K562 (cell line): ENCODE data around the gene API5. TPM values are rescaled to one million over a fixed set of nuclear protein-coding genes. Genes with fewer than 3 reads are reported as not detected.

Source experiments
- ARID1B ChIP-seq: fragments of 450-650 bp; IDR thresholded peaks from 2 replicates; pipeline ENCODE4 v1.6.1; 2016; ENCODE audit warnings: antibody characterized with exemption, mild to moderate bottlenecking, inconsistent platforms
- ATF4 ChIP-seq: fragments of 450-650 bp; formaldehyde crosslinking; IDR thresholded peaks from 2 replicates; pipeline ENCODE4 v1.4.0; 2022; ENCODE audit warnings: mild to moderate bottlenecking, moderate library complexity
- BRCA1 ChIP-seq, 2 experiments: fragments of 450-650 bp in 1 of 2; sonication (generic) in 1 of 2; formaldehyde crosslinking in 1 of 2; IDR thresholded peaks; 2 replicates each; pipeline versions ENCODE4 v1.5.0 to v1.6.1; 2017 to 2020; ENCODE audit warnings: mild to moderate bottlenecking in 1 of 2, missing genetic modification reagents in 1 of 2
- CGGBP1 ChIP-seq: fragments of 250-450 bp; sonication (Bioruptor Pico); IDR thresholded peaks from 2 replicates; pipeline ENCODE4 v1.9.0; 2021; ENCODE audit warnings: mild to moderate bottlenecking
- CTBP1 ChIP-seq: fragments of 450-650 bp; IDR thresholded peaks from 2 replicates; pipeline ENCODE4 v1.6.1; 2016; ENCODE audit warnings: borderline replicate concordance
- DPF2 ChIP-seq: fragments of 450-650 bp; IDR thresholded peaks from 2 replicates; pipeline ENCODE4 v1.6.1; 2016
- ELF4 ChIP-seq: fragments of 450-650 bp; formaldehyde crosslinking; IDR thresholded peaks from 2 replicates; pipeline ENCODE4 v1.4.0; 2022; ENCODE audit warnings: missing genetic modification characterization
- ESRRB ChIP-seq: fragments of 250-450 bp; sonication (Bioruptor Pico); IDR thresholded peaks from 2 replicates; pipeline ENCODE4 v1.5.0; 2020; ENCODE audit warnings: mild to moderate bottlenecking, moderate library complexity, borderline replicate concordance
- ETV1 ChIP-seq: fragments of 450-650 bp; conservative IDR thresholded peaks from 2 replicates; pipeline ENCODE4 v1.6.1; 2016; ENCODE audit warnings: missing genetic modification characterization, control low read depth, low read depth, missing compliant biosample characterization
- HCFC1 ChIP-seq: IDR thresholded peaks from 2 replicates; pipeline ENCODE4 v1.6.1; 2012; ENCODE audit warnings: low read depth, low read length, improper control_type of control experiment
- HNRNPK ChIP-seq: fragments of 200-400 bp; formaldehyde crosslinking; IDR thresholded peaks from one replicate; pipeline ENCODE4 v1.6.1; 2018; ENCODE audit warnings: mild to moderate bottlenecking, low read depth, low read length; ENCODE audit not compliant: poor library complexity, severe bottlenecking
- KAT8 ChIP-seq: fragments of 450-650 bp; IDR thresholded peaks from 2 replicates; pipeline ENCODE4 v1.6.1; 2016; ENCODE audit warnings: low read depth, mild to moderate bottlenecking
- MYBL2 ChIP-seq, 2 experiments: fragments of 450-650 bp in 1 of 2; sonication (generic) in 1 of 2; formaldehyde crosslinking in 1 of 2; IDR thresholded peaks; 2 replicates each; pipeline versions ENCODE4 v1.6.1 to v1.8.1; 2017 to 2022; ENCODE audit warnings: borderline replicate concordance in 1 of 2, inconsistent platforms in 1 of 2, low read depth in 1 of 2, mild to moderate bottlenecking in 1 of 2, missing genetic modification reagents in 1 of 2, moderate library complexity in 1 of 2
- PML ChIP-seq: IDR thresholded peaks from 2 replicates; pipeline ENCODE4 v1.6.1; 2012; ENCODE audit warnings: low read length, inconsistent platforms
- POLR3A ChIP-seq: IDR thresholded peaks from 2 replicates; pipeline ENCODE4 v1.6.1; 2011; ENCODE audit warnings: borderline replicate concordance, mild to moderate bottlenecking, moderate library complexity; ENCODE audit not compliant: insufficient read length, insufficient read depth; ENCODE audit errors: extremely low read depth
- RB1 ChIP-seq: fragments of 450-650 bp; IDR thresholded peaks from 2 replicates; pipeline ENCODE4 v1.6.1; 2017; ENCODE audit warnings: low read depth, mild to moderate bottlenecking
- SMARCE1 ChIP-seq: fragments of 450-650 bp; IDR thresholded peaks from 2 replicates; pipeline ENCODE4 v1.7.1; 2016; ENCODE audit warnings: mild to moderate bottlenecking
- SUPT5H ChIP-seq: fragments of 450-650 bp; IDR thresholded peaks from 2 replicates; pipeline ENCODE4 v1.6.1; 2016
- TEAD2 ChIP-seq: fragments of 450-650 bp; IDR thresholded peaks from 2 replicates; pipeline ENCODE4 v1.6.1; 2016; ENCODE audit warnings: missing genetic modification characterization, control low read depth, missing compliant biosample characterization
- TSC22D4 ChIP-seq: fragments of 450-650 bp; IDR thresholded peaks from 2 replicates; pipeline ENCODE4 v1.6.1; 2016; ENCODE audit warnings: missing genetic modification characterization, missing biosample characterization, control low read depth
- XRCC3 ChIP-seq: fragments of 450-650 bp; IDR thresholded peaks from 2 replicates; pipeline ENCODE4 v1.6.1; 2017; ENCODE audit warnings: mild to moderate bottlenecking, moderate library complexity
- ZC3H11A ChIP-seq: IDR thresholded peaks from 2 replicates; pipeline ENCODE4 v1.6.1; 2012; ENCODE audit warnings: low read depth, low read length, improper control_type of control experiment
- polyA plus RNA-seq, 8 experiments: library from polyadenylated mRNA; depleted of rRNA in 4 of 8; stranded (reverse) in 5 of 8; unstranded in 3 of 8; fragments of >200 nt; fragmentation: Nextera tagmentation in 2 of 8; fragmentation: Illumina TruSeq in 1 of 8; extraction: Ambion mirVana in 2 of 8; extraction: Trizol in 1 of 8; gene quantifications; 2 replicates each; pipeline versions ENCODE4 v1.2.1 to v1.2.3, GENCODE V29; 2011 to 2014; ENCODE audit warnings: inconsistent platforms in 1 of 8, missing spikeins in 1 of 8
- total RNA-seq, 7 experiments: library from RNA; depleted of rRNA in 6 of 7; stranded (reverse); fragments of >200 nt in 6 of 7; fragmentation: Illumina TruSeq in 2 of 7; extraction: Trizol in 2 of 7; gene quantifications; 2 replicates each; pipeline versions ENCODE4 v1.2.1 to v1.2.3, GENCODE V29; 2011 to 2021; ENCODE audit warnings: low replicate concordance in 1 of 7
- TF ChIP-seq, protein P1 (sequence below): sonication (generic); formaldehyde crosslinking; IDR thresholded peaks from 2 replicates; pipeline ENCODE4 v1.8.0; 2022; ENCODE audit warnings: mild to moderate bottlenecking, missing genetic modification reagents
- TF ChIP-seq, protein P2 (sequence below): fragments of 250-450 bp; sonication (Bioruptor Pico); IDR thresholded peaks from 2 replicates; pipeline ENCODE4 v1.4.0; 2020; ENCODE audit warnings: borderline replicate concordance

Gene API5
- total and polyA plus RNA-seq, 9 of the 15 experiments (the other 6 are each of a cell fraction or from before 2014, with no cell fraction given): 59.8 to 146 (median 123) TPM

DNA sequence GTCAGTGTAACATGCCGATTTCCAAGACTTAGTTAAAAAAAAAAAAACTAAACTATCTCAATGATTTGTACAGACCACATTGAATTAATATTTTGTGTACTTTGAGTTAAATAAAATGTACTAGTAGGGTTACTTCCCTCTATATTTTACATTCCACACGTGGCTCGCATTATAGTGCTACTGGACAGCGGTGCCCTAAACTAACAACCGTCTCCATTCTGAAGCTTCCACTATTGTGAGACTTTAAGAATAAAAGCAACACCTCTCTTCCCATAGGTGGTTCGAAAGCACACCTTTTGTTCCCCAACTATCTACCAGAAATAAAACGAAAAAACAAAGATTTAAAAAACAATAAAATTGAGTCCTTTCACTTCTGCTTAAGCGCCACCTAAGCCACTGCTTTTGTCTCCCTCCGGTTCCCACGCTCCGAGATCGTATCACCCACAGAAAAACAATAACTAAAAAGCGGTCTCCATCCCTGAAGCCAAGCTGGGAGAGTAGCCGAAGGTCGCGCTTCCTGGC, 46.5 kb downstream of the API5 start (continued):
- TF ChIP-seq DPF2: no peak; the same call in none of the 2 replicates
- TF ChIP-seq ESRRB (CRISPR knock-in tag): no peak
- TF ChIP-seq ZC3H11A: no peak
- TF ChIP-seq HNRNPK: no peak
- TF ChIP-seq, protein P1, sequence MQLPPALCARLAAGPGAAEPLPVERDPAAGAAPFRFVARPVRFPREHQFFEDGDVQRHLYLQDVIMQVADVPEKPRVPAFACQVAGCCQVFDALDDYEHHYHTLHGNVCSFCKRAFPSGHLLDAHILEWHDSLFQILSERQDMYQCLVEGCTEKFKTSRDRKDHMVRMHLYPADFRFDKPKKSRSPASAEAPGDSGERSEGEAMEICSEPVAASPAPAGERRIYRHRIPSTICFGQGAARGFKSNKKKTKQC (CRISPR knock-in tag): no peak
- TF ChIP-seq ETV1 (tag): no peak
- TF ChIP-seq MYBL2 (IDR thresholded peaks at IDR 0.05; ENCODE audit: low read depth): no peak
- TF ChIP-seq MYBL2 (CRISPR knock-in tag; IDR thresholded peaks at IDR 0.05; ENCODE audit: borderline replicate concordance): no peak
- TF ChIP-seq XRCC3: no peak
- no peak for TF ChIP-seq CTBP1
- TF ChIP-seq ATF4 (CRISPR knock-in tag): no peak
- peak; percentile 78; the same call in 1 of the 2 replicates for TF ChIP-seq PML
- TF ChIP-seq SMARCE1: 0 out of 2 replicates have a peak, but pooled peaks have one; percentile 22
- TF ChIP-seq ELF4 (CRISPR knock-in tag): no peak
- no peak for TF ChIP-seq KAT8
- TF ChIP-seq BRCA1 (IDR thresholded peaks at IDR 0.05): no peak
- no peak for TF ChIP-seq BRCA1 (CRISPR knock-in tag; IDR thresholded peaks at IDR 0.05)
- TF ChIP-seq TSC22D4 (tag): no peak
- no peak for TF ChIP-seq ARID1B
- no peak for TF ChIP-seq CGGBP1 (CRISPR knock-in tag)
- no peak for TF ChIP-seq RB1
- TF ChIP-seq HCFC1: no peak
- TF ChIP-seq, protein P2, sequence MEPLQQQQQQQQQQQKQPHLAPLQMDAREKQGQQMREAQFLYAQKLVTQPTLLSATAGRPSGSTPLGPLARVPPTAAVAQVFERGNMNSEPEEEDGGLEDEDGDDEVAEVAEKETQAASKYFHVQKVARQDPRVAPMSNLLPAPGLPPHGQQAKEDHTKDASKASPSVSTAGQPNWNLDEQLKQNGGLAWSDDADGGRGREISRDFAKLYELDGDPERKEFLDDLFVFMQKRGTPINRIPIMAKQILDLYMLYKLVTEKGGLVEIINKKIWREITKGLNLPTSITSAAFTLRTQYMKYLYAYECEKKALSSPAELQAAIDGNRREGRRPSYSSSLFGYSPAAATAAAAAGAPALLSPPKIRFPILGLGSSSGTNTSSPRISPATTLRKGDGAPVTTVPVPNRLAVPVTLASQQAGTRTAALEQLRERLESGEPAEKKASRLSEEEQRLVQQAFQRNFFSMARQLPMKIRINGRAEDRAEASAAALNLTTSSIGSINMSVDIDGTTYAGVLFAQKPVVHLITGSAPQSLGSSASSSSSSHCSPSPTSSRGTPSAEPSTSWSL (CRISPR knock-in tag): no peak
- TF ChIP-seq TEAD2 (tag): no peak
- TF ChIP-seq POLR3A: no peak
- TF ChIP-seq SUPT5H: no peak
